Body of pancreas (tissue), 4 donors: ENCODE results near the gene PROM2.
A peak's percentile ranks its signal among the peaks of the same experiment; 100 is the strongest.

ENCODE experiments used
- POLR2A ChIP-seq, 3 donors: fragments of 450-650 bp; IDR thresholded peaks; one replicate each; pipeline ENCODE4 v1.6.1; 2016; ENCODE audit warnings: antibody characterized with exemption in 3 of 3, mild to moderate bottlenecking in 2 of 3
- TF ChIP-seq, protein P1 (sequence below), 7 experiments: fragments of 450-650 bp in 4 of 7; fragments of 200-600 bp in 3 of 7; sonication (generic) in 3 of 7; IDR thresholded peaks; one replicate each; pipeline ENCODE4 v1.5.1; 2016 to 2019; ENCODE audit warnings: antibody characterized with exemption in 7 of 7

DNA sequence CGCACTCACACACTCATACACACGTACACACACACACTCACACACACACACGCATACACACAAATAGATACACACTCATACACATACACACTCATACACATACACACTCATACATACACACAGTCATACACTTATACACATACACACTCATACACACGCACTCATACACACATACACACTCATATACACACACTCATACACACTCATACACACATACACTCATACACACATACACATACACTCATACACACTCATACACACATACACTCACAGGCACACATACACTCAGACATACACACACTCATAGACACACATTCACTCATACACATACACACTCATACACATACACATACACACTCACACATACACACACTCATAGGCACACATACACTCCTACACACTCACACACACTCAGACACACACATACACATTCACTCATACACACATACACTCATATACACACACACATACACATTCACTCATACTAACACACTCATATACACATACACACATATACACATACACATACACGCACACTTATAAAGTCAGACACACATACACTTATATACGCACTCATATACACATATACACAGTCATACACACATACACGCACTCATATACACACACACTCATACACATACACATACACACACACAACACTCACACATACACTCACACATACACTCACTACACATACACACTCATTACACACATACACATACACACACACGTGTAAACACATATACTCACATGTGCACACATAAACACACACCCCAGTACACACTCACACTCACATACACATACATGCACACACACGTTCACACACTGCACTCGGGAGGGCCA lies 51.6 kb downstream of the PROM2 start:
- TF ChIP-seq POLR2A (IDR thresholded peaks at IDR 0.05): no peak
- TF ChIP-seq, protein P1, sequence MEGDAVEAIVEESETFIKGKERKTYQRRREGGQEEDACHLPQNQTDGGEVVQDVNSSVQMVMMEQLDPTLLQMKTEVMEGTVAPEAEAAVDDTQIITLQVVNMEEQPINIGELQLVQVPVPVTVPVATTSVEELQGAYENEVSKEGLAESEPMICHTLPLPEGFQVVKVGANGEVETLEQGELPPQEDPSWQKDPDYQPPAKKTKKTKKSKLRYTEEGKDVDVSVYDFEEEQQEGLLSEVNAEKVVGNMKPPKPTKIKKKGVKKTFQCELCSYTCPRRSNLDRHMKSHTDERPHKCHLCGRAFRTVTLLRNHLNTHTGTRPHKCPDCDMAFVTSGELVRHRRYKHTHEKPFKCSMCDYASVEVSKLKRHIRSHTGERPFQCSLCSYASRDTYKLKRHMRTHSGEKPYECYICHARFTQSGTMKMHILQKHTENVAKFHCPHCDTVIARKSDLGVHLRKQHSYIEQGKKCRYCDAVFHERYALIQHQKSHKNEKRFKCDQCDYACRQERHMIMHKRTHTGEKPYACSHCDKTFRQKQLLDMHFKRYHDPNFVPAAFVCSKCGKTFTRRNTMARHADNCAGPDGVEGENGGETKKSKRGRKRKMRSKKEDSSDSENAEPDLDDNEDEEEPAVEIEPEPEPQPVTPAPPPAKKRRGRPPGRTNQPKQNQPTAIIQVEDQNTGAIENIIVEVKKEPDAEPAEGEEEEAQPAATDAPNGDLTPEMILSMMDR (IDR thresholded peaks at IDR 0.05): peak in 1 of 7 experiments; percentile 10
